GM18861 (cell line): Measurements from ENCODE around the gene CPSF7.
"Not testable (repeated sequence)": the region's sequence is repeated elsewhere in the genome, so short reads cannot be mapped to it uniquely, and the experiment has no call there.

Experiments
- ATAC-seq: cut with Tn5 transposase; IDR thresholded peaks from one replicate; pipeline ENCODE4 v1.9.1; 2021; ENCODE audit not compliant: unreplicated experiment

The CPSF7 gene

GRCh38 chr11:61384271-61385242, 45.2 kb downstream of the CPSF7 start:
- ATAC-seq: no peak

GRCh38 chr11:61383859-61384258, 45.9 kb downstream of the CPSF7 start:
- not testable (repeated sequence) for ATAC-seq

- ATAC-seq: no peak
Observed at GRCh38 chr11:61380884-61381283, 48.9 kb downstream of the CPSF7 start.

- no peak for ATAC-seq
Observed at GRCh38 chr11:61378713-61379313, 51.0 kb downstream of the CPSF7 start.

- ATAC-seq: no peak
Observed at GRCh38 chr11:61377461-61378160, 52.2 kb downstream of the CPSF7 start.

GRCh38 chr11:61375761-61376108, 54.0 kb downstream of the CPSF7 start:
- ATAC-seq: no peak

- ATAC-seq: no peak
Observed at GRCh38 chr11:61372659-61373420, 56.9 kb downstream of the CPSF7 start.

- ATAC-seq: no peak
Observed at GRCh38 chr11:61370349-61371005, 59.3 kb downstream of the CPSF7 start.

- ATAC-seq: no peak
Observed at GRCh38 chr11:61369372-61370348, 60.1 kb downstream of the CPSF7 start.

GRCh38 chr11:61368646-61369045, 61.1 kb downstream of the CPSF7 start:
- no peak for ATAC-seq

GRCh38 chr11:61367406-61367805, 62.4 kb downstream of the CPSF7 start:
- no peak for ATAC-seq

GRCh38 chr11:61364012-61364675, 65.6 kb downstream of the CPSF7 start:
- ATAC-seq: no peak

GRCh38 chr11:61362542-61362875, 67.3 kb downstream of the CPSF7 start:
- no peak for ATAC-seq

GRCh38 chr11:61361741-61362541, 67.8 kb downstream of the CPSF7 start, which contains the start of the genes CYB561A3 and TMEM138:
Gene CYB561A3 (minus strand): TSS chr11:61361882. CDS start chr11:61356713, 5,169 bp downstream.
Gene TMEM138 (plus strand): TSS chr11:61362374. CDS start chr11:61364391, 2,017 bp downstream.
- peak; percentile 82 for ATAC-seq

GRCh38 chr11:61361237-61361740, 68.5 kb downstream of the CPSF7 start:
- ATAC-seq: no peak

- ATAC-seq: no peak
Observed at GRCh38 chr11:61359516-61359915, 70.3 kb downstream of the CPSF7 start.

GRCh38 chr11:61358566-61358965, 71.2 kb downstream of the CPSF7 start:
- no peak for ATAC-seq

GRCh38 chr11:61357894-61358239, 71.9 kb downstream of the CPSF7 start:
- ATAC-seq: no peak
